GM12875 (cell line): ENCODE measurements around the gene RBM45.
"Not testable (repeated sequence)": the region's sequence is repeated elsewhere in the genome, so short reads cannot be mapped to it uniquely, and the experiment has no call there.

Experiments used
- H3K4me3 ChIP-seq: one replicate; pipeline ENCODE4 v1.5.1; 2011; ENCODE audit warnings: low read depth, low read length, control low read depth
- TF ChIP-seq, protein P1 (sequence below): IDR thresholded peaks from 2 replicates; pipeline ENCODE4 v1.5.1; 2011; ENCODE audit warnings: low read depth, mild to moderate bottlenecking, control low read depth, inconsistent platforms, low read length, moderate library complexity, borderline replicate concordance; ENCODE audit not compliant: insufficient read depth

The RBM45 gene

DNA sequence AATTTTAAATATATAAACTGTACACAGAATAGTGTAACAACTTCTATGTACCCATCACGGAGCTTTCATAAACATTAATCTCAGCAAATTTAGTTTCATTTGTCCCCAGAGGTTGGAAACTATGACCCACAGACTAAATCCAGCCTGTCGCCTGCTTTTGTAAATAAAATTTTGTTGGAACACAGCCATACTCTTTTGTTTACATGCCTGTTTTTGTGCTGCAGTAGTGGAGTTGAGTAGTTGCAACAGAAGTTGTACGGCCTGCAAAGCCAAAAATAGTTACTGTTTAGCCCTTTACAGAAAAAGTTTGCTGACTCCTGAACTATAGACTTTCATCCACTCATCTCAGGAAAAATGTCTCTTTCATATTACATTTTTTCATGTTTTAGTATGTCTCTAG is 39.8 kb downstream of the RBM45 start:
- H3K4me3 ChIP-seq, result no peak overlapping the region
- TF ChIP-seq, protein P1, sequence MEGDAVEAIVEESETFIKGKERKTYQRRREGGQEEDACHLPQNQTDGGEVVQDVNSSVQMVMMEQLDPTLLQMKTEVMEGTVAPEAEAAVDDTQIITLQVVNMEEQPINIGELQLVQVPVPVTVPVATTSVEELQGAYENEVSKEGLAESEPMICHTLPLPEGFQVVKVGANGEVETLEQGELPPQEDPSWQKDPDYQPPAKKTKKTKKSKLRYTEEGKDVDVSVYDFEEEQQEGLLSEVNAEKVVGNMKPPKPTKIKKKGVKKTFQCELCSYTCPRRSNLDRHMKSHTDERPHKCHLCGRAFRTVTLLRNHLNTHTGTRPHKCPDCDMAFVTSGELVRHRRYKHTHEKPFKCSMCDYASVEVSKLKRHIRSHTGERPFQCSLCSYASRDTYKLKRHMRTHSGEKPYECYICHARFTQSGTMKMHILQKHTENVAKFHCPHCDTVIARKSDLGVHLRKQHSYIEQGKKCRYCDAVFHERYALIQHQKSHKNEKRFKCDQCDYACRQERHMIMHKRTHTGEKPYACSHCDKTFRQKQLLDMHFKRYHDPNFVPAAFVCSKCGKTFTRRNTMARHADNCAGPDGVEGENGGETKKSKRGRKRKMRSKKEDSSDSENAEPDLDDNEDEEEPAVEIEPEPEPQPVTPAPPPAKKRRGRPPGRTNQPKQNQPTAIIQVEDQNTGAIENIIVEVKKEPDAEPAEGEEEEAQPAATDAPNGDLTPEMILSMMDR, result no peak

DNA sequence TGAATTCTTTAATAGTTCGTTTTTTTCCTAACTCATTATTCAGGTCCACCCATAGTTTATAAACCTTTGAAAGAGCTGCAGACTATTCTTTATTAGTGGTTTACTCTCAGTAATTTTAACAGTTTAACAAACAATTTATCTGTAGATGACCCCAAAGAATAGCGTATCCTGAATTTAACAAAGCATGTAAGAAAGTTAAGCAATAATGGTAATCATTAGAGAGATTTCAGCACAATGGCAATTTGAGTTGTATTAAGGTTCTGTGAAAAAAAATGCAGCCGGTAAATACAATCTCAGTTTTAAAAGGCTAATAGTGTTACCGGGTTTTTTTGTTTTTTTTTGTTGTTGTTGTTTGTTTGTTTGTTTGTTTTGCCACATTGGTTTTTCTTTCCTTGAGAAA is 40.3 kb downstream of the RBM45 start:
- TF ChIP-seq, protein P1, result no peak
- no peak overlapping the region for H3K4me3 ChIP-seq

DNA sequence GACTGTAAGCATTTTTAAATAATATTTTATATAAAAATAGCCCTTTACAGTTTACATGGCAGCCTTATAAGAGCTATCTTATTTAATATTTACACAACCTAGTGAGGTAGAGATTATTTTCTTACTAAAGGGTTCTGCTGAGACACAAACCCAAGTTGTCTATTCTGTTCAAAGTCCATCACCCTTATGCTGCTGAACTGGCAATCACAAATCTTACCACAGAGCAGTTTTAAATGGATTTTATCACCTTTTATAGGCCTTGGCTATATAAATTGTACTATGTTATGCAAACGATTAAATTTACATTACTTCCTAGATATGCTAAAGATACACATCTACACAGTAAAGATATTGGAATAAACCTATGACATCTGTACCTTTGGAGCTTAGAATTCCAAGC is 40.7 kb downstream of the RBM45 start:
- TF ChIP-seq, protein P1, result no peak
- H3K4me3 ChIP-seq, result no peak overlapping the region

DNA sequence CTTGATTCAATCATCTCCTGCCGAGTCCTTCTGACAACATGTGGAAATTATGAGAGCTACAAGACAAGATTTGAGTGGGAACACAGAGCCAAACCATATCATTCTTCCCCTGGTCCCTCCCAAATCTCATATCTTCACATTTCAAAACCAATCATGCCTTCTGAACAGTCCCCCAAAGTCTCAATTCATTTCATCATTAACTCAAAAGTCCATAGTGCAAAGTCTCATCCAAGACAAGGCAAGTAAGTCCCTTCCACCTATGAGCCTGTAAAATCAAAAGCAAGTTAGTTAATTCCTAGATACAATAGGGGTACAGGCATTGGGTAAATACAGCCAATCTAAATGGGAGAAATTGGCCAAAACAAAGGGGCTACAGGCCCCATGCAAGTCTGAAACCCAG is 41.6 kb downstream of the RBM45 start:
- not testable (repeated sequence) for H3K4me3 ChIP-seq

DNA sequence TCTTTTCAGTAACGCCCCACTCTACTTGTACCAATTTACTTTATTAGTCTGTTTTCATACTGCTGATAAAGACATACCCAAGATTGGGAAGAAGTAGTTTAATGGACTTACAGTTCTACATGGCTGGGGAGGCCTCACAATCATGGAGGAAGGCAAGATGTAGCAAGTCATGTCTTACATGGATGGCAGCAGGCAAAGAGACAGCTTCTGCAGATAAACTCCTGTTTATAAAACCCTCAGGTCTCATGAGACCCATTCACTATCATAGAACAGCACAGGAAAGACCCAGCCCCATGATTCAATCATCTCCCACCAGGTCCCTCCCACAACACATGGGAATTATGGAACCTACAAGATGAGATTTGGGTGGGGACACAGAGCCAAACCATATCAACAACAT is 43.3 kb downstream of the RBM45 start:
- TF ChIP-seq, protein P1, result no peak
- no peak overlapping the region for H3K4me3 ChIP-seq

DNA sequence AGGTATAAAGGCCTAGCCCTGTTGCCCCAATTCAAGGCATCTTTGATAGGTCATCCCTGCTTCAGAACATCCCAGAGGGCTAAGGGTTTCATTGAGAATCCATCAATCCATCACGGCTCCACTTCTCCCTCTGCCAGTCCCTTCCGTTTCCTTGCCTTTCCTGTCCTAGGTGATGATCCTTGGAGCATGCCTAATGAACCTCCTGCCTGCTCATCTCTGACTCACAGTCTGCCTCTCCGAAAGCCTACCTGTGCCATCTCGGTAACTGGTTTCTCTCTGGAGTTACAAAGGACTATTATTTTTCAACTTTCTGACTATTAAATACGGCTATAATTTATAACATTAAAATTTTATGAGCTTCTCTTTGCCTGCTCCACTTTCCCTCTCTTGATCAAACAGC is 45.3 kb downstream of the RBM45 start:
- TF ChIP-seq, protein P1, result no peak
- no peak overlapping the region for H3K4me3 ChIP-seq

DNA sequence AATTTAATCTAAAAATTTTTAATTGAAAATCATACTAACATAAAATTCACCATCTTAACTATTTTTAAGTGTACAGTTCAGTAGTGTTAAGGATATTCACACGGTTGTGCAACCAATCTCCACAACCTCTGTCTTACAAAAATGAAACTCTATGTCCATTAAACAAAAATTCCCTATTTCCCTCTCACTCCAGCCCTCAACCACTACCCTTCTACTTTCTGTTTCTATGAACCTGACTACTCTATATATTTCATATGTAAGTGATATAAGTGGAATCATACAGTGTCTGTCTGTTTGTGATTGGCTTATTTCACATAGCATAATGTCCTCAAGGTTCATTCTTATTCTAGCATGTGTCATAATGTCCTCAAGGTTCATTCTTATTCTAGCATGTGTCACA is 47.7 kb downstream of the RBM45 start:
- TF ChIP-seq, protein P1, result no peak
- H3K4me3 ChIP-seq, result no peak overlapping the region

DNA sequence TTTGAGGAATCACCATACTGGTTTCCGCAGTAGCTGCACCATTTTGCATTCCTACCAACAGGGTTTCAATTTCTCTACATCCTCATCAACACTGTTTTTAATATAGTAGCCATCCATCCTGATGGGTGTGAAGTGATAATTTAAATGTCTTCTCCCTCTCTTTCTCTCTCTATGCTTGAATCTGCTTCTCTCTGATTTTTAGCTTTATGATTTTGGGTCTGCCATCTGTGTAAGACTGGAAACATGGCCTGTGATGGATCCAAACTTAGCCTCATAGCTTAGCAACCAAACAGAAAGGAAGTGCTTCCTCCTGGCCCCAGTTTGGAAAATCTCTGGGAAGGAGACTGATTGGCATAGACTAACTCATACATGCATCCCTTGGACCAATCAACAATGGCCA is 48.4 kb downstream of the RBM45 start:
- TF ChIP-seq, protein P1, result no peak
- H3K4me3 ChIP-seq, result no peak overlapping the region
